Memory B cell (primary cell): ENCODE results near the gene HSD17B7.

Experiments used
- ATAC-seq: fragments of 150-1000 bp; cut with Tn5 transposase; 2 replicates; pipeline ENCODE4 v1.10.0; 2021; ENCODE audit warnings: low read depth, mild to moderate bottlenecking, moderate library complexity
- DNase-seq, 2 donors: peaks; one replicate each; pipeline ENCODE4 v3.0.0; 2022; ENCODE audit warnings: low spot score in 2 of 2
- H3K27ac Mint-ChIP-seq: one replicate; pipeline ENCODE4 v1.8.0; 2022; ENCODE audit warnings: mild to moderate bottlenecking, moderate library complexity, mixed read lengths
- H3K27me3 Mint-ChIP-seq: one replicate; pipeline ENCODE4 v1.8.0; 2022; ENCODE audit warnings: mixed read lengths
- H3K36me3 Mint-ChIP-seq: one replicate; pipeline ENCODE4 v1.8.0; 2022; ENCODE audit warnings: mild to moderate bottlenecking, mixed read lengths
- H3K4me1 Mint-ChIP-seq: one replicate; pipeline ENCODE4 v1.8.0; 2022; ENCODE audit warnings: mixed read lengths
- H3K4me3 Mint-ChIP-seq: one replicate; pipeline ENCODE4 v1.8.0; 2022; ENCODE audit warnings: mild to moderate bottlenecking, moderate library complexity, mixed read lengths
- H3K9me3 Mint-ChIP-seq: one replicate; pipeline ENCODE4 v1.8.0; 2022; ENCODE audit warnings: mixed read lengths

HSD17B7 gene

DNA sequence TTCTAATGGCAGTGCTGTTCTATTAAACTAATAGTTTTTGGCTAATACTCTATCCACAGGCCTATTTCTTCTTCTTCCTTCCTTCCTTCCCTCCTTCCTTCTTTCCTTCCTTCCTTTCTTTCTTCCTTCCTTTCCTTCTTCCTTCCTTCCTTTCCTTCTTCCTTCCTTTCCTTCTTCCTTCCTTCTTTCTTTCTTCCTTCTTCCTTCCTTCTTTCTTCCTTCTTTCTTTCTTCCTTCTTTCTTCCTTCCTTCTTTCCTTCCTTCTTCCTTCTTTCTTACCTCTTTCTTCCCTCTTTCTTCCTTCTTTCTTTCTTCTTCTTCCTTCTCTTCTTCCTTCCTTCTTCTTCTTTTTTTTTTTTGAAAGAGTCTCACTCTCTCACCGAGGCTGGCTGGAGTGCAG lies 38.8 kb downstream of the HSD17B7 start:
- Mint-ChIP-seq H3K27me3 (peaks cover 10% of the 10 kb centered on the region), H3K27ac (no peak overlapping the region), H3K9me3 (peaks cover 4% of the 10 kb centered on the region), H3K4me1 (no peaks in the 10 kb centered on the region), H3K4me3 (no peak overlapping the region), H3K36me3 (no peaks in the 10 kb centered on the region)
- ATAC-seq (no peak), DNase-seq (no peak)

DNA sequence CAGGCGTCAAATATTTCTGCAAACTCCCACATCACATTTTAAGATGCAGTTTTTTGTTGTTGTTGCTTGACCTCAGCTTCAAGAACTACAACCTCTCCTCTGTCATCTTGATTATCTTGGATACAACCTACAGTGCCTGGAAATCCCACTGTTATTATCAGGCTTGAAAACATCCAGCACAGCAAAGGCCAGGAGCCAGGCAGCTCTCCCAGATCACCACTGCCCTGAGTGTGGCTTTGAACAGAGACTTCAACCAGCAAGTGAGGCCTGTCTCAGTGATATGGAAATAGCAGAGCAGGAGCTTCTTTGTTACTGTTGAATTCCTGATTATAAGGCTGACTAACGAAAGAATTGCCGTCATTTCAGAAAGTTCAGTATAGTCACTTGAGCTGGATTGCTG lies 42.0 kb downstream of the HSD17B7 start:
- Mint-ChIP-seq H3K36me3 (peaks cover 2% of the 10 kb centered on the region), H3K4me3 (no peak overlapping the region), H3K27me3 (peaks cover 6% of the 10 kb centered on the region), H3K4me1 (no peaks in the 10 kb centered on the region), H3K27ac (no peak overlapping the region), H3K9me3 (peaks cover 5% of the 10 kb centered on the region)
- no peak for ATAC-seq
- no peak for DNase-seq

DNA sequence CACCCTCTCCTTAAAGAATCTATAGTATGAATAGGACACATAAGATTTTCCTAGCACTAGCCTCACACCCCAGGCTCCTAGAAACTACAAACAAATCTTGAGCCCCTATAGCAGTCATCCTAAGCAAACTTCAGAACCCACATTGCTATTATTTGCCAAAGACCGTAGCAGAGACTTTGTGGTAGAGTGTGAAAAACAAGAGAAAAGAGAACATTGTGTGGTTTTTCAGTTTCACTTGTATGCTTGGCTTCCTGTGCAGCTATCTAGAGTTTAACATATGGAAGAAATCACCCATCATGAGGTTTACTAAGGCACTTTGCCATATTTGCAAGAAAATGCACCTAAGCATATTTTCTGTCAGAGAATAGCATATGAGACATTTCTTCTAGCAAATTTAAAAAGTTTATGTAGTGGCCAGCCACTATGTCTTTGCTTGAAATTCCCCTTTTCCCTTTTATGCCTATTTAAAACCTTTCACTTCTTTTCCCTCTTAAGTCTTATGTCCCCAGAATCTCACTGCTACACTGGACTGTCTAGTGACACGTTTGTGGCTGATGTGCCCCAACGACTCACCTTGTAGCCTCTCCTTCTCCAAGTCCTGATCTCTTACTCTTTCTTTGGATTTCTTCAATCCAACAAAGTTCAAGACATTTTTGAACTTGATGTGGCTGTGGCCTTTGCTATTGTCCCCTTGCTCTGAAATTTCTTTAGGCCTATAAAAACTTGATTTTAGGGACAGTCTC lies 44.8 kb downstream of the HSD17B7 start:
- H3K27me3 Mint-ChIP-seq = peaks cover 7% of the 10 kb centered on the region
- no peak overlapping the region for H3K4me3 Mint-ChIP-seq
- H3K9me3 Mint-ChIP-seq = peaks cover 10% of the 10 kb centered on the region
- ATAC-seq = no peak
- peaks cover 2% of the 10 kb centered on the region for H3K36me3 Mint-ChIP-seq
- DNase-seq = no peak
- H3K27ac Mint-ChIP-seq = no peak overlapping the region
- H3K4me1 Mint-ChIP-seq = no peaks in the 10 kb centered on the region

DNA sequence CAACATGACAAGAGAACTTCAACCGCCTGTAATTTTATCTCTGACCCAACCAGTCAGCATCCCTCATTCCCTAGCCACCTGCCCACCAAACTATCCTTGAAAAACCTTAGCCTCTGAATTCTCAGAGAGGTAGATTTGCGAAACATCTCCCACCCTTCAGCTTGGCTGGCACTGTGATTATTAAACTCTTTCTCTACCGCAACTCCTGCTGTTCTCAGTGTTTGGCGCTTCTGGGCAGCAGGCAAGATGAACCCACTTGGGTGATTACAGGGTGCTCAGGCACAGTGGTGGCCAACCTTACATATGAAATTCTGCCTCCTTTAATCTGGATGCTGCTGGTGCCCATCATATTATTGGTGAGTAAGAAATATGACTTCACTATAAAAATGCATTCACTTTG lies 48.4 kb downstream of the HSD17B7 start:
- Mint-ChIP-seq H3K4me3 (no peak overlapping the region), H3K27ac (no peak overlapping the region), H3K9me3 (peaks cover 10% of the 10 kb centered on the region), H3K4me1 (no peaks in the 10 kb centered on the region), H3K27me3 (peaks cover 9% of the 10 kb centered on the region), H3K36me3 (peaks cover 2% of the 10 kb centered on the region)
- no peak for DNase-seq
- no peak for ATAC-seq

DNA sequence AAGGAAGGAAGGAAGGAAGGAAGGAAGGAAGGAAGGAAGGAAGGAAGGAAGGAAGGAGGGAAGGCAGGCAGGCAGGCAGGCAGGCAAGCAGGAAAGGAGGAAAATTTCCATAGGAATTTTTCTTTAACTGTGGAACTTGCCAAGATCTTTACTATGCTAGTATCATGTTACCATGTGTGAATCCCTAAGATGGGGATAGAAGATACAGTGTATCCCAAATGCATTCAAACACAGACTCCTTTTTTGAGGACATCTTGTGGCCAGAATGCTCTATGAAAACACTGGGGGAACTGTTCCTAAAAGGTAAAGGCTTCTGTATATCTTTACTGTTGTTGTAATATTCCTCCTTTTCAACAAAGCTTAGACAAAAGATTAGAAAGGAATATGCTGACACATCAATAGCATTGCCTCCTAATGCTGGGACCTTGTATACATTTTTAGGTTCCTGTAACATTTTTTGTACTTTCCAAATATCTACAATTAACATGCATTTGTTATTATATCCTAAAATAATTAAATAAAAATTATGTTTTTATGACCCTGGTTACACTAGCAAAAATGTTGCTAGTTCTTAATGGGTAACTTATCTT lies 49.8 kb downstream of the HSD17B7 start:
- ATAC-seq (no peak), DNase-seq (no peak)
- Mint-ChIP-seq H3K4me1 (no peaks in the 10 kb centered on the region), H3K9me3 (peaks cover 10% of the 10 kb centered on the region), H3K27me3 (peaks cover 7% of the 10 kb centered on the region), H3K27ac (no peak overlapping the region), H3K36me3 (peaks cover 2% of the 10 kb centered on the region), H3K4me3 (no peak overlapping the region)

DNA sequence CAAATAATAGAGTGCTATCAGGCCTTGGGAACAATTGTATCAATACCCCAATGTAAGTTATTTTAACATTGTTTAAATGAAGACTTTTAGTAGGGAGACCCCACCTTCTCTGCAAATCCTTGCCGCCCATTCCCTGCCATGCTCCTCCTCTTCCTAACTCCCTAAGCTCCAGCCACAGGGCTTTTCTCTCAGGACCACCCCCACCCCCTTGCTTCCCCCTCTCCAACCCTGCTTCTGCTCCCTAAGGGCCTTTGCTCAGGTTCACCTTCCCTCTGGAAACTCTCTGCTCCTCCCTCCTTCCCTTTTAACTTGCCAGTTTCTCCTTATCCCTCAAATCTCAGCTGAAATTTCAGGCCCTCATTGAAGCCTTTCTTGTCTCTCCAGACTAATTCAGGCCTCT lies 53.7 kb downstream of the HSD17B7 start:
- peaks cover 6% of the 10 kb centered on the region for H3K27me3 Mint-ChIP-seq
- H3K4me1 Mint-ChIP-seq = no peaks in the 10 kb centered on the region
- peaks cover 4% of the 10 kb centered on the region for H3K9me3 Mint-ChIP-seq
- ATAC-seq = no peak
- DNase-seq = no peak
- H3K36me3 Mint-ChIP-seq = no peaks in the 10 kb centered on the region
- no peak overlapping the region for H3K27ac Mint-ChIP-seq
- no peak overlapping the region for H3K4me3 Mint-ChIP-seq

DNA sequence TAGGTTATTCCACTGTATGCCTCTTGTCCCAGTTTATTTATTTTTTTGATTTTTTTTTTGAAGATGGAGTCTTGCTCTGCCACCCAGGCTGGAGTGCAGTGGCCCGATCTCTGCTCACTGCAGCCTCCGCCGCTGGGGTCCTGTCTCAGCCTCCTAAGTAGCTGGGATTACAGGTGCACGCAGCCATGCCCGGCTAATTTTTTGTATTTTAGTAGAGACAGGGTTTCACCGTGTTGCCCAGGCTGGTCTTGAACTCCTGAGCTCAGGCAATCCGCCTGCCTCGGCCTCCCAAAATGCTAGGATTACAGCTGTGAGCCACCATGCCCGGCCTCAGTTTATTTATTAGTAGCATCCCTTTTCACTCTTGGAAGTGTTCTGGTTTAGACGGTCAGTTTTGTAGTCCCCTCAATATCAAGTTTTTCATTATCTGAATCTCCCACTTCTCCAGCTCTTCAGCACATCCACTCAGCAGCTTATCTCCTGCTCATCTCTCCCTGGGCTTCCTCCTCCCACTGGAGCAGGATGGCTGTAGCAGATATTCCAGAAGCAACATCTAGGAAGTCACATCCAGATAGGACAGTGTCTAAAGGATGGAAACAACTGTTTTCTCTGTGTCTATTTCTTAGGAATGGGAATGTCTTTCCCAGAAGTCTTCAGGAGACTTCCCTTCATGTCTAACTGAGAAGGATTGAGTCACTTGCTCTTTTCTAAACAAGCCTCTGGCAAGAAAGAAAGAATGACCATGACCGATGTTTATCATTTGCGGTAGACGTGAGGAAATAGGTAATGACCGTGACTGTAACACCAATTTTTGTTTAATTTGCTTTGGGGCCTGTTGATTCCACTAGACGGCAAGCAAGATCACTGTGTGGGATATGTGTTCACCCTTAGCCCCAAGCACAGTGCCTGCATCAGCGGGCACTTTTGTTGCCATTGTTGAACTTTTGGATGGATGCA lies 56.0 kb downstream of the HSD17B7 start:
- Mint-ChIP-seq H3K27ac (no peak overlapping the region), H3K4me1 (no peaks in the 10 kb centered on the region)

DNA sequence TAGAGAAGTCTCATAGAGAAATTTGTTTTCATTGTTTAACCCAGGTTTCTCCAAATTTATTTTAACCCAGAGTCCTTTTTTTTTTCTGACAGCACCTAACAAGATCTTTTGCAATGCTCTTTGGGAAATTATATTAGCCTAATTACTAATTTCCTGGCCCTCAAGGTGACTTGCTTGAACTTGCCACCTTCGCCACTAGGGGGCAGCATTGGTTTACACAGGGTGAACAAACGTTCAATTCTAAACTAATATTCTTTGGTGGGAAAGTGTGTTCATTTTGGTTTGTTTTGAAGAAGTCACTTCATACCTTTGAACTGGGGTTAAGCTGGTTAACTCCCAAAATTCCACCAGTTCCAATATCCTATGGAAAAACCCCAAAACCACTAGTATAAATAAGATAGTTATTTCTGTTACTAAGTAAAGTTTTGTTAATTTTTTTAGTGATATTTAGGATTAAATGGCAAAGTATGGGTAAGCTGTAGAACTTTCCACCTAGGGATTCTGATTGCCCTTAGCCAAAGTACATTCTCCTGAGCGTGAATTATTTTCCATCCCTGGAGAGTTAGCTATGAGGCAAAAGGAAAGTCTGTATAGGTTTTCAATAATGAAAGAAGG lies 57.4 kb downstream of the HSD17B7 start:
- H3K9me3 Mint-ChIP-seq = no peaks in the 10 kb centered on the region
- H3K36me3 Mint-ChIP-seq = no peaks in the 10 kb centered on the region
- DNase-seq (peak; percentile 68 to 79), ATAC-seq (peak; percentile 46)
- peaks cover 4% of the 10 kb centered on the region for H3K27me3 Mint-ChIP-seq
- no peaks in the 10 kb centered on the region for H3K4me1 Mint-ChIP-seq
- no peak overlapping the region for H3K4me3 Mint-ChIP-seq
- no peak overlapping the region for H3K27ac Mint-ChIP-seq

More for the DNA sequence above, 56.0 kb downstream of the HSD17B7 start:
- no peaks in the 10 kb centered on the region for H3K9me3 Mint-ChIP-seq
- H3K4me3 Mint-ChIP-seq = no peak overlapping the region
- no peaks in the 10 kb centered on the region for H3K36me3 Mint-ChIP-seq
- ATAC-seq (no peak), DNase-seq (no peak)
- H3K27me3 Mint-ChIP-seq = peaks cover 6% of the 10 kb centered on the region

DNA sequence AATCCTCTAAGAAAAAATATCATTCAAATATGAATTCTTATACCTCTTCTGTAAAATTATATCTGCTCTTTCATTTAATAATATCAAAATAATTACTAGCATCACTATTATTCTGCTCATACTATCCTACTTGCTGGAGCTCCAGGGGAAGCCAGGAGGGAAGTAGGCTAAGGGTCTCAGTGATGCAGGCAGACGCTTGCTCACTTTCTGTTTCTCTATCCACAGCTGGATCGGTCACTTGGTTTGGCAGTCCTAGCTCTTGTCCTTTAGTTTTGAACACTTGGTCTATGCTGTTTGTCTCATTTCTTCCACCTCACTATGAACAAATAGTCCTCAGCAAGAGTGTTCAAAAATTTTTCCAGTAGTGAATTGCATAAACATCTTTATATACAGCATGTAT lies 59.2 kb downstream of the HSD17B7 start:
- H3K4me3 Mint-ChIP-seq = no peak overlapping the region
- ATAC-seq (no peak), DNase-seq (no peak)
- H3K4me1 Mint-ChIP-seq = no peaks in the 10 kb centered on the region
- no peaks in the 10 kb centered on the region for H3K9me3 Mint-ChIP-seq
- no peak overlapping the region for H3K27ac Mint-ChIP-seq
- no peaks in the 10 kb centered on the region for H3K36me3 Mint-ChIP-seq
- H3K27me3 Mint-ChIP-seq = peaks cover 2% of the 10 kb centered on the region

DNA sequence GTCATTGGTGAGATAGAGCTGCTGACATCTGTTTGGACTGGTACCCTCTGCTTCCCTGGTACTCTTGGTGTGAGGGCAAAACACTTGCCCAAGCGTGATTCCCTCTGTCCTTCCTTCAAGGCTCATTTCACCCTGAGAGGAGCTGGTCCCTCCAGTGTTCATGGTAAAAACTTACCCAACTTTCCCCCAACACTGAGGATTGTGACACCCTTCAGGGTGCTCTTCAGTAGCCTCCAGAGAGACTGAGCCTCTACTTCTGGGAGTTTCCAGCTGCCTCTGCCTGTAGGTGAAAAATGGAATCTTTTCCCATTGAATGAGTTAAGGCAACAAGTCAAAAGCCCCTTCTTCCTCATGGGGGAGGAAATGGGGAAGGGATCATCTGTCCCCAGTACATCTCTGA lies 60.8 kb downstream of the HSD17B7 start:
- H3K27me3 Mint-ChIP-seq = peaks cover 2% of the 10 kb centered on the region
- no peak for ATAC-seq
- no peaks in the 10 kb centered on the region for H3K9me3 Mint-ChIP-seq
- H3K36me3 Mint-ChIP-seq = no peaks in the 10 kb centered on the region
- H3K27ac Mint-ChIP-seq = no peak overlapping the region
- no peak for DNase-seq
- no peaks in the 10 kb centered on the region for H3K4me1 Mint-ChIP-seq
- H3K4me3 Mint-ChIP-seq = no peak overlapping the region

DNA sequence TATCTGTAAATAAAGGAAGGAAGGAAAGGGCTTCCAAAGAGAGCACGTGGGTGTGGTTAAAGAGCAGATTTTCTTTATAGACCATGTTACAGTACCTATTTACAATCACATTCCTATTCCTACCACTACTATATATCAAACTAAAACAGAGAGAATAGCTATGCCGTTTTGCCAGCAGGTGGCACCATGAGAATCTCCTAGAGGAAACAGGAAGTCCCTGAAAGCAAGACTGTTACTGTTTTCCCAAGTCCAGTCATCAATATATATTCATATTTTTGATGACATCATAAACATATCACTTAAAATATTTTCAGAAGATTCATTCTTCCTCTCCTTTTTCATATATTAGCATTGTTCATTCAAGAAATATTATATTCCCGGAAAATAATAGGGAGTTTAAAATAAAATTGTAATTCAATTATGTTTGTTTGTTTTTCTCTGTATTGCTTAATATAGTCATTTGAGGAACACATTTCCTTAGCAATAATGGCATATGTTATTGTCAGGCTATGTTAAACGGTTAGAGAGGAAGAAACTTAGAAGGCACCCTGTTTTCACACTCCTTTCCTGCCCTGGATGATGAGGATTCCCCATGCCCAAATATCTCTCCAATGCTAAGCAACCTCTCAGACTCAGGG lies 63.9 kb downstream of the HSD17B7 start:
- Mint-ChIP-seq H3K36me3 (no peaks in the 10 kb centered on the region), H3K9me3 (no peaks in the 10 kb centered on the region), H3K4me3 (no peak overlapping the region), H3K4me1 (no peaks in the 10 kb centered on the region), H3K27me3 (no peaks in the 10 kb centered on the region), H3K27ac (no peak overlapping the region)
- DNase-seq (peak; percentile 18 to 24), ATAC-seq (peak; percentile 68)

DNA sequence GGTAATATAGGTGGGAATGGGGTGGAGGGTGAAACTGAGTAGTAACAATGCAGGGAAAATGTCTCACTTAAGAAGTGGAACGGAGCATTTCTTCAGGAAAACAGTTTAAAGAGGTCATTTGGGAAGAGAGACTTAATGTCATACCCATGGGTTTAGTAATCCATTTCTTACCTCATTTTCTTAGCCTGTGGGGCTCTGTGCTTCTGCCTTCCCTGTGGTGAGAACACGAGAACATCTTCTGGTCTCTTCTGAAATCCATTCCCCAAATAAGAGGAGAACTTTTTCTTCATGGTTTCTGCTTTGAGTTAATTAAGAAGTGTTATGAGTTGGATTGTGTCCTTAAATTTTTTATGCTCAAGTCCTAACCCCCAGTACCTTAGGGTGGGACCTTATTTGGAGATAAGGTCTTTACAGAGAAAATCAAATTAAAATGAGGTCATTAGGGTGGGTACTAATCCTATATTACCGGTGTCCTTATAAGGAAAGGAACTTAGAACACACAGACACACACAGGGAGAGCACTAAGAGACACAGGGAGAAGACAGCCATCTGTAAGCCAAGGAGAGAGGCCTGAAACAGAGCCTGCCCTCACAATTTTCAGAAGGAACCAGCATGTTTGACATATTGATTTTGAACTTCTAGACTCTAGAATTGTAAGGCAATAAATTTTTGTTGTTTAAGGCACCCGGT lies 65.1 kb downstream of the HSD17B7 start:
- Mint-ChIP-seq H3K9me3 (no peaks in the 10 kb centered on the region), H3K4me1 (no peaks in the 10 kb centered on the region)
- ATAC-seq = no peak

DNA sequence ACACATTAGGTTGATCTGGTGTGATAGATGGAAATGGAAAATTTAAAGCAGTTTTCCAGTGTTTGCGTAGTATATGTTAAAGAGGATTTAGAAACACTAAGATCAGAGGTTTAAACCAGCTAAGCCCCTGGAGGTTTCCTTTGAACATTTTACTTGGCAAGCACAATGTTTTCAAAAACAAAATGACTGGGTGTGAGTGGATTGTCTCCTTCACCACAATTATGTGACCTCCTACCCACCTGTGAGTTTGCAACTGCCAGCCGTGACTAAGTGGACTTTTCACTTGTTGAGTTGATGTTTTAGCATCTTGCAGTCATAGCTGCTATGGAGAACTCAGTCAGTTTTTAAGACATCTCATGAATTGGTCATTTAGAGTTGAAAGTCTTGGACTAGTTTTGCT lies 65.8 kb downstream of the HSD17B7 start:
- no peaks in the 10 kb centered on the region for H3K36me3 Mint-ChIP-seq
- DNase-seq (no peak), ATAC-seq (no peak)
- no peaks in the 10 kb centered on the region for H3K4me1 Mint-ChIP-seq
- H3K27ac Mint-ChIP-seq = no peak overlapping the region
- H3K9me3 Mint-ChIP-seq = no peaks in the 10 kb centered on the region
- peaks cover 1% of the 10 kb centered on the region for H3K27me3 Mint-ChIP-seq
- H3K4me3 Mint-ChIP-seq = no peak overlapping the region

More for the DNA sequence above, 65.1 kb downstream of the HSD17B7 start:
- H3K36me3 Mint-ChIP-seq = no peaks in the 10 kb centered on the region
- DNase-seq = no peak
- no peak overlapping the region for H3K4me3 Mint-ChIP-seq
- peaks cover 1% of the 10 kb centered on the region for H3K27me3 Mint-ChIP-seq
- peak overlapping the region; percentile 68 for H3K27ac Mint-ChIP-seq
